CD4-positive, alpha-beta T cell (primary cell): ENCODE data around the gene GLRX3. TPM values are rescaled to one million over a fixed set of nuclear protein-coding genes. Genes with fewer than 3 reads are reported as not detected.

ENCODE experiments used
- ATAC-seq: fragments of 200-7000 bp; cut with Tn5 transposase; one replicate; pipeline ENCODE4 v1.10.0; 2022; ENCODE audit warnings: mild to moderate bottlenecking; ENCODE audit not compliant: poor library complexity
- CTCF ChIA-PET: fragments of 350-600 bp; sonication (Branson Sonifier 250); formaldehyde crosslinking; loops from one replicate; lab custom pipeline; 2021; ENCODE audit warnings: antibody characterized with exemption, inconsistent platforms; lab: Charles Lee
- POLR2A ChIA-PET: fragments of 350-600 bp; sonication (Branson Sonifier 250); formaldehyde crosslinking; loops from one replicate; lab custom pipeline; 2021; ENCODE audit warnings: antibody characterized with exemption, inconsistent platforms; lab: Charles Lee
- DNase-seq, 14 experiments: peaks; one replicate each; pipeline ENCODE4 v3.0.0-alpha.2; 2013 to 2020; ENCODE audit warnings: mixed read lengths in 2 of 14
- H3K27ac ChIP-seq, 2 donors: one replicate each; pipeline versions ENCODE4 v1.5.1 to v1.7.0; 2013; ENCODE audit warnings: low read length in 2 of 2, low read depth in 1 of 2, mild to moderate bottlenecking in 1 of 2
- H3K27me3 ChIP-seq, 2 experiments: 1 replicate in 1 of 2; 2 replicates in 1 of 2; pipeline versions ENCODE4 v1.6.1 to v1.7.0; 2013; ENCODE audit warnings: low read length in 2 of 2, control low read depth in 1 of 2, mild to moderate bottlenecking in 1 of 2, moderate library complexity in 1 of 2; ENCODE audit not compliant: insufficient read depth in 2 of 2, control insufficient read depth in 1 of 2
- H3K36me3 ChIP-seq: one replicate; pipeline ENCODE4 v1.6.1; 2013; ENCODE audit warnings: low read length, control low read depth; ENCODE audit not compliant: insufficient read depth
- H3K4me1 ChIP-seq: one replicate; pipeline ENCODE4 v1.6.1; 2013; ENCODE audit warnings: low read length, control low read depth; ENCODE audit not compliant: insufficient read depth
- H3K4me3 ChIP-seq: one replicate; pipeline ENCODE4 v1.5.1; 2013; ENCODE audit warnings: mild to moderate bottlenecking, low read length, moderate library complexity
- H3K9me3 ChIP-seq, 2 experiments: 1 replicate in 1 of 2; 2 replicates in 1 of 2; pipeline versions ENCODE4 v1.6.1 to v1.7.0; 2013; ENCODE audit warnings: low read length in 2 of 2, mild to moderate bottlenecking in 2 of 2, control low read depth in 1 of 2, moderate library complexity in 1 of 2; ENCODE audit not compliant: control insufficient read depth in 1 of 2, insufficient read depth in 1 of 2
- H3K27ac Mint-ChIP-seq: one replicate; pipeline ENCODE4 v1.8.0; 2020; ENCODE audit warnings: mixed read lengths
- H3K27me3 Mint-ChIP-seq: one replicate; pipeline ENCODE4 v1.8.0; 2021; ENCODE audit warnings: mixed read lengths
- H3K36me3 Mint-ChIP-seq: one replicate; pipeline ENCODE4 v1.8.0; 2021; ENCODE audit warnings: low read depth, mixed read lengths
- H3K4me1 Mint-ChIP-seq: one replicate; pipeline ENCODE4 v1.8.0; 2021; ENCODE audit warnings: low read depth, mixed read lengths
- H3K4me3 Mint-ChIP-seq: one replicate; pipeline ENCODE4 v1.8.0; 2020; ENCODE audit warnings: mild to moderate bottlenecking, mixed read lengths
- H3K9me3 Mint-ChIP-seq: one replicate; pipeline ENCODE4 v1.8.0; 2020; ENCODE audit warnings: mixed read lengths
- CTCF ChIP-seq: fragments of 200-600 bp; IDR thresholded peaks from one replicate; pipeline ENCODE4 v1.8.0; 2022; ENCODE audit warnings: antibody characterized with exemption, mild to moderate bottlenecking
- intact Hi-C, 2 experiments: fragments of 100-400 bp; cut with DNase I in 1 of 2; cut with micrococcal nuclease in 1 of 2; formaldehyde crosslinking; loops; one replicate each; pipeline versions ENCODE4 v1.15.1 to v1.9.0; 2023 to 2025; cut with DNase I, micrococcal nuclease
- total RNA-seq, 174 experiments: library from RNA in 2 of 174; stranded (reverse) in 2 of 174; gene quantifications; one replicate each; pipeline ENCODE4 v1.2.3 and lab custom pipeline; 2021 to 2026

Gene GLRX3
- total RNA-seq, 2 experiments from 2014 or later = 25.4 to 29.7 TPM

DNA sequence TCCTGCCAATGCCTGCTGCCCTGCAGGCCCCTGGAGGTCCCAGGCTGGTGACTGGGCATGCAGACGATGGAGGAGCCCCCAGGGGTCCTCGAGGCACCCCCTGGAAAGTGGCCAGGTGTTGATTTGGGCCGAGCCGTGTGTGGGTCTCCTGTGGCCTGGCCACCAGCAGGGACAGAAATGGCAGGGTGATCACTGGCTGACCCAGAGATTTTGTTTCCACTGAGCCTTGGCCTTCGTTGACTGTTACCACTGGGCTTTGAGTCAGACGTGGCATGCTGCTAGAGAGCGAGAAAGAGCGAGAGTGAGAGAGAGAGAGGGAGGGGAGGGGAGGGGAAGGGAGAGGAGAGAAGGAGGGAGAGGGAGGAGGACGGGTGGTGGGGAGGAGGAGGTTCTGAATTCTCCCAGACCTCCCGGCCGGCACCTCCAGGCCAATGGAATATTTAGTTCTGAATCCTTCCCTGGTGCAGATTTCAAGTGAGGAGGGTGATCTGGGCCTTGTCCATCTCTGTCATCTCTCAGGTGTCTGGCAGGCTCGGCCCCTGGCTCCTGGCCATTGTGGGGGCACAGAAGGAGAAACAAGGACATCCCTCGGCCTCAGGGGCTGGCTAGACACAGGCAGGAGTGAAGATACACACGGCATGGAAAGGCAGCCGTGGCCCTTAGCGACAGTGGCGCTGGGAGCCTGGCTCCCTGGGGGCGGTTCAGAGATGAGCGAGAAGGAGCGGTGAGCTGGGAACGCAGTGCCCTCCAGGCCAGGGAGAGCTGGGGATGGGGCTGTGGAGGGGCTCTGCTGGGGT, 58.2 kb downstream of the GLRX3 start:
- Histone ChIP-seq H3K4me1 (peaks cover 12% of the 10 kb centered on the region), H3K9me3 (no peaks in the 10 kb centered on the region), H3K27me3 (peaks cover 4% of the 10 kb centered on the region in 2 experiments), H3K4me3 (no peak overlapping the region), H3K36me3 (no peaks in the 10 kb centered on the region), H3K27ac (no peak overlapping the region)
- ChIA-PET CTCF (no interaction called here), POLR2A (no interaction called here)
- H3K27me3 Mint-ChIP-seq = peaks cover 12% of the 10 kb centered on the region
- H3K4me1 Mint-ChIP-seq = no peaks in the 10 kb centered on the region
- H3K4me3 Mint-ChIP-seq = no peak overlapping the region
- no peak overlapping the region for H3K27ac Mint-ChIP-seq
- H3K36me3 Mint-ChIP-seq = no peaks in the 10 kb centered on the region
- intact Hi-C loops = loop anchor here (5.0 to 10.0 kb wide), 3 partner anchors 108 to 590 kb away; no protein-coding TSS in a partner anchor
- DNase-seq (no peak), ATAC-seq (no peak)
- no peaks in the 10 kb centered on the region for H3K9me3 Mint-ChIP-seq
- TF ChIP-seq CTCF = no peak

- Histone ChIP-seq H3K27ac (no peak overlapping the region), H3K36me3 (no peaks in the 10 kb centered on the region), H3K27me3 (peaks cover 4% of the 10 kb centered on the region in 2 experiments), H3K9me3 (no peaks in the 10 kb centered on the region), H3K4me1 (peaks cover 7% of the 10 kb centered on the region), H3K4me3 (no peak overlapping the region)
- POLR2A ChIA-PET = no interaction called here
- DNase-seq (no peak), ATAC-seq (no peak)
- Mint-ChIP-seq H3K27me3 (peaks cover 12% of the 10 kb centered on the region), H3K4me3 (no peak overlapping the region), H3K9me3 (no peaks in the 10 kb centered on the region), H3K27ac (no peak overlapping the region), H3K36me3 (no peaks in the 10 kb centered on the region), H3K4me1 (no peaks in the 10 kb centered on the region)
- TF ChIP-seq CTCF = no peak
- intact Hi-C loops = loop anchor here (5.0 to 10.0 kb wide), 3 partner anchors 107 to 590 kb away; no protein-coding TSS in a partner anchor
- CTCF ChIA-PET = no interaction called here
These were observed 58.9 kb downstream of the GLRX3 start for GRCh38 chr10:130194991-130195645.

DNA sequence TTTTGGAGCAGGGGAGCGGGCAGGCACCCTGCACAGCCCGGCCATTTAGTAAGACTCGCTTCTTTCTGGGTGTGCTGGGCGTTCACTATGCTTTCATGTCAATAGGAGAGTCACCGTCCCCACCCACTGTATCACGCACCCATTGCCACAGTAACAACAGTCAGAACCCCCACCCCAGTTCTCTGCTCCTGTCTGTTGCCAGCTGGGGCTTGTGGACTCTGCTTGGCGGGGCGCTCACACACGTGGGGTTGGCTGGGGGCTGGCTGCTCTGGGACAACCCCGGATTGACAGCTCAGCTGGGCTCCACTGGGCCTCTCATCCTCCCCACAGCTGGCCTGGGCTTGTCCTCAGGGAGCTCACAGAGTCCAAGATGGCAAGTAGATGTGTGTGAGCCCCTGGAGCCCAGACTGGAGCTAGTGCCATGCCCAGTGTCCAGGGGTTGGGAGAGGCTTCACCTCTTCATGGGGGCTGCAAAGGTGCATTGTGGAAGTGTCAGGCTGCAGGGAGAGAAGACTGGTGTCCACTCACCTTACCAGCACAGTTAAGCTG, 59.6 kb downstream of the GLRX3 start:
- POLR2A ChIA-PET = no interaction called here
- Mint-ChIP-seq H3K36me3 (no peaks in the 10 kb centered on the region), H3K9me3 (no peaks in the 10 kb centered on the region), H3K27me3 (peaks cover 12% of the 10 kb centered on the region), H3K4me3 (no peak overlapping the region), H3K27ac (no peak overlapping the region), H3K4me1 (no peaks in the 10 kb centered on the region)
- Histone ChIP-seq H3K27ac (no peak overlapping the region), H3K36me3 (no peaks in the 10 kb centered on the region), H3K27me3 (peaks cover 3 to 4% of the 10 kb centered on the region in 2 experiments), H3K4me3 (no peak overlapping the region), H3K4me1 (peaks cover 2% of the 10 kb centered on the region), H3K9me3 (no peaks in the 10 kb centered on the region)
- CTCF ChIA-PET = no interaction called here
- DNase-seq (no peak), ATAC-seq (no peak)
- intact Hi-C loops = loop anchor here in 1 of 2 experiments (10.0 kb wide), 1 partner anchor 589 kb away; no protein-coding TSS in a partner anchor
- no peak for TF ChIP-seq CTCF
